GM18951 (cell line): ENCODE results near the gene AGO4.
"Not testable (repeated sequence)": the region's sequence is repeated elsewhere in the genome, so short reads cannot be mapped to it uniquely, and the experiment has no call there.

Experiments used
- POLR2A ChIP-seq: IDR thresholded peaks from 4 replicates; pipeline ENCODE4 v1.6.1; 2011; ENCODE audit warnings: mild to moderate bottlenecking; ENCODE audit not compliant: insufficient read length, insufficient read depth; ENCODE audit errors: extremely low read depth
- in situ Hi-C: fragments of 300-500 bp; cut with MboI; formaldehyde crosslinking; loops from one replicate; pipeline ENCODE4 v1.12.0; 2022; ENCODE audit warnings: low sequenced_read_pairs, mixed read lengths, inconsistent platforms; ENCODE audit not compliant: unreplicated experiment

The AGO4 gene

GRCh38 chr1:35863136-35863535 is 55.3 kb downstream of the AGO4 start:
- no peak for TF ChIP-seq POLR2A
- in situ Hi-C loops, result no loop called here

- in situ Hi-C loops, result no loop called here
- no peak for TF ChIP-seq POLR2A
Measured at GRCh38 chr1:35863881-35864625, 56.2 kb downstream of the AGO4 start.

DNA sequence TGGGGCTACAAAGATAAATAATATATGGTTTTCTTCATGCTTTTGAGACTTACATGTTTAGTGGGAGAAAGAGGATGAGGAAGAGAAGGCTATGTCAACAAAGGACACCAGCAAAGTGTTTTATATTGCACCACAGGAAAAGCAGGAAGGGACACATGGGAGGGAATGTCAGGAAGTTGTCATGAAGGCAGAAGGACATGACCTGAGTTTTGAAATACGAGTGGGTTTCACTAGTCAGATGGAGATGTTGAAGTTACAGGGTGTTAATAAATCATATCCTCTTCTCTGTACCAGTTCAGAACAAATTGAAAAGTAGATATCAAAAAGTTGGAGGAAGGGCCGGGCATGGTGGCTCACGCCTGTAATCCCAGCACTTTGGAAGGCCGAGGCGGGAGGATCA is 57.0 kb downstream of the AGO4 start:
- in situ Hi-C loops, result no loop called here

DNA sequence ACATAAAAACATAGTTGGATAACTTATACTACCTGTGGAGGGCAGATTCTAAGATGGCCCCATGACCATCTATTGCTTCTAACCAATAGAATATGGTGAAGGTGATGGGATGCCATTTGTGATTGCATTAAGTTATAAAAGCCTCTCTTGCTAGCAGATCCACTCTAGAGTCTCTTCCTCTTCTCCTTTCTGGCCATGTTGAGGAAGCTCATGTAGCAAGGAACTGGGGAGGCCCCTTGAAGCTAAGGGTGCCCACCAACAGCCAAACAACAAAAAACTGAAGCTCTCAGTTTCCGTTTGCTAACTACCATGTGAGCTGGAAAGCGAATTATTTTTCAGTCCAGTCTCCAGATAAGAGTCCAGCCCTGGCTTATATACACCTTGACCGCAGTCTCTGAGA is 59.2 kb downstream of the AGO4 start:
- in situ Hi-C loops, result no loop called here
- TF ChIP-seq POLR2A, result no peak

More for the DNA sequence above, 57.0 kb downstream of the AGO4 start:
- TF ChIP-seq POLR2A, result no peak

DNA sequence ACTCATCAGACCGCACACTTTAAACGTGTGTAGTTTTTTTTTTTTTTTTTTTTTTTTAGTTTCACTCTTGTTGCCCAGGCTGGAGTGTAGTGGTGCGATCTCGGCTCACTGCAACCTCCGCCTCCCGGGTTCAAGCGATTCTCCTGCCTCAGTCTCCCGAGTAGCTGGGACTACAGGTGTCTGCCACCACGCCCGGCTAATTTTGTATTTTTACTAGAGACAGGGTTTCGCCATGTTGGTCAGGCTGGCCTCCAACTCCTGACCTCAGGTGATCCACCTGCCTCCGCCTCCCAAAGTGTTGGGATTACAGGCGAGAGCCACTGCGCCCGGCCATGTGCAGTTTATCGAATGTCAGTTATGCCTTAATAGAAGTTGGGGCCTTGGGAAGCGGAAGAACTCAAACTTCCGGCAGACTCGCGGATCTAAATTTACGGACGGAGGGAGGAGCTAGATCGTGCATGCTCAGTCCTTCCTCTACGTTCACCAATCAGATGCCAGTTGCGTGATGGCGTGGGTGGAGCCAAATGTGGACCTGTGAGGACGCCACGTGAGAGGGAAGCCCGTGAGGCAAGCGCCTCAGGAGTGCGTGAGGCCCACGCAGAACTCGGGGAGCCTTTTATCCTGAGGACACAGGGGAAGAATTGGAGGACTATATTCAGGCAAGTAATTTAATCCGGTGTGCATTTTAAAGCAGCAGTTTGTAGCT is 61.6 kb downstream of the AGO4 start:
- in situ Hi-C loops, result not testable (repeated sequence)

DNA sequence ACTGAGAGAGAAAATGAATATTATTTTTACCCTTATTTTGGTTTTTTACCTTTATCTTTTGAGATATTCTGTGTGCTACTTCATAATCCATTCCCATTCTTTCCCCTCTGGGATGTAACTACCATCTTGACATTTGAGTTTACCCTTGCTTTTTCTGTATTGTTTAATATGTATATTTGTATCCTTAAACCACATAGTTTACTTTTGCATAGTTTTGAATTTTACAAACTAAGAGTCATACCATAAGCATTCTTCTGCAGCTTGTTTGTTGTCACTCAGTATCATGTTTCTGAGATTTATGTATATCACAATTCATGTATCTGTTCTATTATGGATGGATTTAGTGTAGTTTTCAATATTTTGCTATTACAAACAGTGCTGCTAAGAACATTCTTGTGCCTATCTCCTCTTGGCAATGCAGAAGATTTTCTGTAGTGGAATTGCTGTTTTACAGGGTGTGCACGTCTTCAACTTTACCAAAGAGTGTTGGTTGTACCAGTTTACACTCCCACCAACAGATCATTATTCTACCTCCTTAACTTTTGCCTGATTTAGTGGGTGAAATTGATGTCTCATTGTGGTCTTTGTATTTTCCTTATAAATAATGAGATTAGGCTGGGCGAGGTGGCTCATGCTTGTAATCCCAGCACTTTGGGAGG is 63.0 kb downstream of the AGO4 start:
- in situ Hi-C loops, result no loop called here
- TF ChIP-seq POLR2A, result no peak

DNA sequence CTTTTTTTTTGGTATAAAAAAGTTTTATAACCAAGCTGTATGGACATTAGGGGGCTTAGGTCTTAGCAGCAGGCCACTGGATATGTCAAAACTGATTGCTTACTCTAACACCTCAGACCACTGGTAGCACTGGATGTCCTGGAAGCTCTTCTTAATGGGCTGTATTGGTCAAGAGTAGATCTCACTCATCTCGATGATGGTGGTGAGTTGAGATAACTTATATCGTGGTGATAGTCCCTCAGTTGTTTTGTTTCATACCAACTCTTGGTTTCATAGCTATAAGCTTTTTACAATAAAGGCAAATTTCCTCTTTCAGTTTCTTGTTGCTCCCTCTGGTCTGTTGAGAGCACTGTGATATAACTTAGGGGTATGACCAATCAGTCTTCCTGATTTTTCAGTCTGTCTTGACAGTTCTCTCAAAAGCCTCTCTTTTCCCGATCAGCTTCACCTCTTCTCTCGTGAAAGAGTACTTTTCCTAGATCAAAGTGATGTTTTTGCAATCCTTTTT is 65.5 kb downstream of the AGO4 start:
- no peak for TF ChIP-seq POLR2A
- in situ Hi-C loops, result no loop called here

DNA sequence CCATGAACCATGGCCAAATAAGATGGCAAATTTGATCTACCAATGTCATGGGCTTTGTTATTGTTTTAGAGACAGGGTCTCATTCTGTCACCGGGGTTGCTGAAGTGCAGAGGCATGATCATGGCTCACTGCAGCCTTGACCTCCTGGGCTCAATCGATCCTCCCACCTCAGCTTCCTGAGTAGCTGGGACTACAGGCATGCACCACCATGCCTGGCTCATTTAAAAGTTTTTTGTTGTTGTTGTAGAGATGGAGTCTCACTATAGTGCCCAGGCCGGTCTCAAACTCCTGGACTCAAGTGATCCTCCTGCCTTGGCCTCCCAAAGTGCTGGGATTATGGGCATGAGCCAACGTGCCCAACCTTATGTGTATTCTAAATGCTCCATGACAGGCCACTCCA is 66.3 kb downstream of the AGO4 start:
- in situ Hi-C loops, result not testable (repeated sequence)

DNA sequence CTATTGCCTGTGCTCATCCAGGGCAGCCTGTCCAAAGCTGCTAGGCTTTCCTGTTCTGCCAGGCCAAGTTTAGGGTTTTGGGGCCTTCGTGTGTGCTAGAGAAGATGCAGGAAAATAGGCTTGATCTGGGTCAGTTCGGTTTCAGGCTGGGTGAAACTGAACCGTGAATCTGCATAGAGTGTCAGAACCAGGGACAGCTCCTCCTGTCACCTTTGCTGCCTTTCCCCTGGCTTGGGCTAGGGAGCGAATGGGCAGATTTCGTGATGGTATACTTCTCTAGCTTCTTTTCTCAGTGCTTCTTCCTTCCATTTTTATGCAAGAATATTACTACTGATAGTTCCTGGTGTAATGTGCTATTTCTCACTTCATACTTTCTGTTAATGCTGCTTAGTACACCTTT is 69.2 kb downstream of the AGO4 start:
- in situ Hi-C loops, result no loop called here
- no peak for TF ChIP-seq POLR2A

GRCh38 chr1:35881850-35882273 is 74.0 kb downstream of the AGO4 start:
- no peak for TF ChIP-seq POLR2A
- in situ Hi-C loops, result no loop called here

DNA sequence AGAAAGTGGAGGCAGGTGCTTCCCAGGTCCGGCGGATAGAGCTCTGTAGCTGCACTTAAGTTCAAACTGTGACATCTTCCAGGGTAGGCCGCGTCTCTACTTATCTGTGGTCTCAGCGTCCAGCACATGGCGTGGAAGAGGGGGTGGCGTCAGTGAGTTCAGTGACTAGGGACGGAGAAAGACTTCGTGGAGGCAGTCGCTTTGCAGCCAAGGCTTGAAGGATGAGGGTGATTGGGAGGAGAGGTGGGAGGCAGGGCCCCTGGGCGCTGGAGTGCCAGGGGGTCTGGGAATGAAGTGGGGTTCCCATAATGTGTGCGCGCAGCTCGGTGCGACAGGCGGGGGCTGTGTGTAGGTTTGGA is 74.7 kb downstream of the AGO4 start:
- in situ Hi-C loops, result no loop called here
- TF ChIP-seq POLR2A, result no peak

DNA sequence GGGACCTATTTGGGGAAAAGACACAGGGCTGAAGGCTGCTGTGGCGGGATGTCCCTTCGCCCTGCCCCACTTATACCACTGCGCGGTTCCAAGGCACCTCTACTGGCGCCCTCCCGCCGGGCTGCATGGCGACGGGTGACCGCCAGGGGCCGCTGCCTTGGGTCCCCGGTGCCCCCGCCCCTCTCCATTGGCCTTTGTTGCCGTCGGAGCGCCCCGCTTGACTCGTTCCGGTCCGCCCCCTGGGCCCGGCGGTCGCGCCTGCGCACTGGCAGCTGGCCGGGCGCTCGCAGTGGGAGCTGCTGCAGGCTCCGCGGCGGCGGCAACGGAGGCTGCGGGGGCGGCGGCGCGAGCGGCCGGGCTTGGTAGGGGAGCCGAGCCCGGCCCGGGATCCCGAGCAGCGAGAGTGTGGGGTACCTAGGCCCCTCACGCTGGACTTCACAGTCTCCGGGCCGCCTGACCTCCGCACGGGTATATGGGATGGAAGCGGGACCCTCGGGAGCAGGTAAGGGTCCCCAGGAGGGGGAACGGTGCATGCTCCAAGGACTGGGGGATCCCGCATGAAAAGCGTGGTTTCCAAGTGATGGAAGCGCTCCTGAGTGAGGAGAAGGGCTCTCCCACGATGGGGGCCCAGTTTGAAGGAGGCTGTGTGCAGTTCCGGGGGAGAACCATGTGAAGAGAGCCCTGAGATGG is 75.3 kb downstream of the AGO4 start, which contains the start of gene AGO1:
AGO1 (plus strand) TSS at position 265 of the 690 bp plus-strand sequence; CDS start at position 478, 213 bp downstream.
- TF ChIP-seq POLR2A, result peak; percentile 94
- in situ Hi-C loops, result no loop called here

DNA sequence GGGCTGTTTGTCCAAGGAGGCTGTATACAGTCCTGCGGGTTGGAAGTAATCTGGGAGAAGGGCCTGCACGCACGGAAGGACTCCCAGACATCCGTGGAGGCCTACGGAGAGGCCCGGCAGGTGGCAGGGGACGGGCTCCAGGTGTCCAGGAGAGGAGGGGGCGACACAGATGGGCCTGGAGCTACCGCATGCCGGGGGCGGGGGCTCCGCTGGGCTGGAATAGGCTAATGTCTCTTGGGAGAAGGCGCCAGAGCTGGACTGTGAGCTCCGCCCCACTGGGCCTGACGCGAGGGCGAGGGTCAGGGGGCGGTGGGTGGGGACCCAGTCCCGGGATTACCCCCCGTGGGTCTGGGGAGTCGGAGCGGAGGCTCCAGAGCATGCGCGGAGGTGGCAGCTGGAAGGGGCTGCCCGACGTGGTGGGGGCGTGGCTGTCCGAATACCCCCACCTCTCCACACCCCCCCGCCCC is 75.9 kb downstream of the AGO4 start:
- no peak for TF ChIP-seq POLR2A
- in situ Hi-C loops, result no loop called here
